ENCODE results near the gene HPDL. TPM values are rescaled to one million over a fixed set of nuclear protein-coding genes. Genes with fewer than 3 reads are reported as not detected.
"Not testable (repeated sequence)": the region's sequence is repeated elsewhere in the genome, so short reads cannot be mapped to it uniquely, and the experiment has no call there.

Gene HPDL
- total RNA-seq (under 1 TPM in 3 of 4 donors, not detected in 1; 0.25 to 0.56 (median 0.40) TPM), polyA plus RNA-seq (0.38 TPM)
- long read RNA-seq, donor 1 = 0 reads
- long read RNA-seq, donor 2 = 0 reads
- long read RNA-seq, donor 3, partial matches to known transcripts = 0 of 4 reads
- long read RNA-seq, donor 3, other reads (novel, unspliced or antisense) = 0 of 4 reads
- long read RNA-seq, donor 4, partial matches to known transcripts = 0 of 1 reads
- long read RNA-seq, donor 4, other reads (novel, unspliced or antisense) = 0 of 1 reads

- peak; percentile 77 to 90 (median 88) for DNase-seq
- intact Hi-C loops (cut with DNase I) = no loop called here
- Histone ChIP-seq H3K27ac (ENCODE audit: low read length) (no peak within 1 kb of the TSS), H3K4me3 (ENCODE audit: low read length) (peak within 1 kb of the TSS; percentile 40), H3K4me1 (ENCODE audit: control insufficient read depth, insufficient read depth, low read length) (no peaks in the 10 kb centered on the region), H3K27me3 (ENCODE audit: control insufficient read depth, insufficient read depth) (no peaks in the 10 kb centered on the region), H3K9me3 (ENCODE audit: control insufficient read depth, low read length) (no peaks in the 10 kb centered on the region)
- ATAC-seq = peak; percentile 90 to 91
- WGBS = 6% methylated on average over 96 of the region's 96 CpGs
These were observed at the start of gene HPDL for GRCh38 chr1:45326627-45327623. TSS of gene HPDL (plus strand) at chr1:45326895. CDS start at chr1:45327149, 254 bp downstream.

GRCh38 chr1:45282351-45282750 is 44.3 kb upstream of the HPDL start:
- H3K4me3 ChIP-seq (ENCODE audit: low read length) = no peak overlapping the region
- H3K27me3 ChIP-seq (ENCODE audit: control insufficient read depth, insufficient read depth) = no peaks in the 10 kb centered on the region
- DNase-seq (no peak), ATAC-seq (no peak)
- H3K27ac ChIP-seq (ENCODE audit: low read length) = no peak overlapping the region
- no peaks in the 10 kb centered on the region for H3K9me3 ChIP-seq (ENCODE audit: control insufficient read depth, low read length)
- intact Hi-C loops (cut with DNase I) = no loop called here
- no peaks in the 10 kb centered on the region for H3K4me1 ChIP-seq (ENCODE audit: control insufficient read depth, insufficient read depth, low read length)
- 44% methylated on average over 3 of the region's 3 CpGs for WGBS

GRCh38 chr1:45284858-45285257 is 41.8 kb upstream of the HPDL start:
- DNase-seq; H3K4me3 ChIP-seq (ENCODE audit: low read length); intact Hi-C loops (cut with DNase I); H3K4me1 ChIP-seq (ENCODE audit: control insufficient read depth, insufficient read depth, low read length); ATAC-seq; H3K9me3 ChIP-seq (ENCODE audit: control insufficient read depth, low read length); H3K27me3 ChIP-seq (ENCODE audit: control insufficient read depth, insufficient read depth); H3K27ac ChIP-seq (ENCODE audit: low read length): not testable (repeated sequence)
- WGBS = 76% methylated on average over 9 of the region's 9 CpGs

GRCh38 chr1:45286521-45286920 is 40.2 kb upstream of the HPDL start:
- intact Hi-C loops (cut with DNase I); ATAC-seq; H3K9me3 ChIP-seq (ENCODE audit: control insufficient read depth, low read length); H3K27me3 ChIP-seq (ENCODE audit: control insufficient read depth, insufficient read depth); H3K4me1 ChIP-seq (ENCODE audit: control insufficient read depth, insufficient read depth, low read length); H3K4me3 ChIP-seq (ENCODE audit: low read length); DNase-seq; H3K27ac ChIP-seq (ENCODE audit: low read length): not testable (repeated sequence)
- WGBS = 69% methylated on average over 2 of the region's 3 CpGs

GRCh38 chr1:45291002-45291401 is 35.7 kb upstream of the HPDL start:
- H3K27ac ChIP-seq (ENCODE audit: low read length); H3K4me3 ChIP-seq (ENCODE audit: low read length); DNase-seq; ATAC-seq; H3K9me3 ChIP-seq (ENCODE audit: control insufficient read depth, low read length); H3K4me1 ChIP-seq (ENCODE audit: control insufficient read depth, insufficient read depth, low read length); intact Hi-C loops (cut with DNase I); H3K27me3 ChIP-seq (ENCODE audit: control insufficient read depth, insufficient read depth): not testable (repeated sequence)
- WGBS = 86% methylated on average over 6 of the region's 6 CpGs

GRCh38 chr1:45291716-45292115 is 35.0 kb upstream of the HPDL start:
- ATAC-seq (no peak), DNase-seq (no peak)
- no peak overlapping the region for H3K27ac ChIP-seq (ENCODE audit: low read length)
- intact Hi-C loops (cut with DNase I) = no loop called here
- H3K9me3 ChIP-seq (ENCODE audit: control insufficient read depth, low read length) = no peaks in the 10 kb centered on the region
- H3K4me1 ChIP-seq (ENCODE audit: control insufficient read depth, insufficient read depth, low read length) = no peaks in the 10 kb centered on the region
- no peaks in the 10 kb centered on the region for H3K27me3 ChIP-seq (ENCODE audit: control insufficient read depth, insufficient read depth)
- WGBS = 78% methylated on average over 2 of the region's 2 CpGs
- H3K4me3 ChIP-seq (ENCODE audit: low read length) = no peak overlapping the region

GRCh38 chr1:45297666-45298356 is 28.9 kb upstream of the HPDL start:
- Histone ChIP-seq H3K27me3 (ENCODE audit: control insufficient read depth, insufficient read depth) (no peaks in the 10 kb centered on the region), H3K9me3 (ENCODE audit: control insufficient read depth, low read length) (no peaks in the 10 kb centered on the region), H3K4me1 (ENCODE audit: control insufficient read depth, insufficient read depth, low read length) (no peaks in the 10 kb centered on the region), H3K4me3 (ENCODE audit: low read length) (no peak overlapping the region), H3K27ac (ENCODE audit: low read length) (no peak overlapping the region)
- no peak for ATAC-seq
- 73% methylated on average over 8 of the region's 8 CpGs for WGBS
- no peak for DNase-seq
- intact Hi-C loops (cut with DNase I) = loop anchor here in 1 of 4 donors (2.0 kb wide), 1 partner anchor 281 kb away; no protein-coding TSS in a partner anchor

GRCh38 chr1:45299296-45299695 is 27.4 kb upstream of the HPDL start:
- 71% methylated on average over 1 of the region's 1 CpG for WGBS
- Histone ChIP-seq H3K4me1 (ENCODE audit: control insufficient read depth, insufficient read depth, low read length) (no peaks in the 10 kb centered on the region), H3K27ac (ENCODE audit: low read length) (no peak overlapping the region), H3K9me3 (ENCODE audit: control insufficient read depth, low read length) (no peaks in the 10 kb centered on the region), H3K4me3 (ENCODE audit: low read length) (no peak overlapping the region), H3K27me3 (ENCODE audit: control insufficient read depth, insufficient read depth) (no peaks in the 10 kb centered on the region)
- no peak for DNase-seq
- ATAC-seq = no peak
- intact Hi-C loops (cut with DNase I) = loop anchor here in 1 of 4 donors (2.0 kb wide), 1 partner anchor 282 kb away; no protein-coding TSS in a partner anchor

- H3K9me3 ChIP-seq (ENCODE audit: control insufficient read depth, low read length) = no peaks in the 10 kb centered on the region
- no peak overlapping the region for H3K27ac ChIP-seq (ENCODE audit: low read length)
- ATAC-seq (no peak), DNase-seq (peak in 2 of 3 donors; percentile 34 to 63)
- no peak overlapping the region for H3K4me3 ChIP-seq (ENCODE audit: low read length)
- peaks cover 3% of the 10 kb centered on the region for H3K4me1 ChIP-seq (ENCODE audit: control insufficient read depth, insufficient read depth, low read length)
- 9% methylated on average over 4 of the region's 4 CpGs for WGBS
- intact Hi-C loops (cut with DNase I) = loop anchor here (1.0 to 10.0 kb wide), 5 partner anchors 283 to 465 kb away; partner anchors contain the start of genes HECTD3 (in 1 of the 4) and UROD (in 1 of the 4)
- H3K27me3 ChIP-seq (ENCODE audit: control insufficient read depth, insufficient read depth) = no peaks in the 10 kb centered on the region
These were observed 26.6 kb upstream of the HPDL start for GRCh38 chr1:45299981-45300668.

- Histone ChIP-seq H3K27ac (ENCODE audit: low read length) (no peak overlapping the region), H3K27me3 (ENCODE audit: control insufficient read depth, insufficient read depth) (no peaks in the 10 kb centered on the region), H3K4me1 (ENCODE audit: control insufficient read depth, insufficient read depth, low read length) (peaks cover 3% of the 10 kb centered on the region), H3K4me3 (ENCODE audit: low read length) (no peak overlapping the region), H3K9me3 (ENCODE audit: control insufficient read depth, low read length) (no peaks in the 10 kb centered on the region)
- DNase-seq (no peak), ATAC-seq (no peak)
- WGBS = 63% methylated on average over 2 of the region's 2 CpGs
- intact Hi-C loops (cut with DNase I) = loop anchor here in 3 of 4 donors (1.0 to 10.0 kb wide), 4 partner anchors 286 to 466 kb away; partner anchors contain the start of genes HECTD3 (in 1 of the 3) and UROD (in 1 of the 3)
These were observed 26.1 kb upstream of the HPDL start for GRCh38 chr1:45300669-45300997.

Data from right cardiac atrium (tissue), 5 donors.